Hematopoietic multipotent progenitor cell treated with erythropoietin and hydrocortisone succinate and interleukin-3 and kit ligand, for 17 days (in vitro differentiated cells): ENCODE data around the gene MRPL20.
"Not testable (repeated sequence)": the region's sequence is repeated elsewhere in the genome, so short reads cannot be mapped to it uniquely, and the experiment has no call there.

Experiments
- DNase-seq: peaks from one replicate; pipeline ENCODE4 v3.0.0-alpha.2; 2015; ENCODE audit warnings: low spot score

Gene MRPL20

DNA sequence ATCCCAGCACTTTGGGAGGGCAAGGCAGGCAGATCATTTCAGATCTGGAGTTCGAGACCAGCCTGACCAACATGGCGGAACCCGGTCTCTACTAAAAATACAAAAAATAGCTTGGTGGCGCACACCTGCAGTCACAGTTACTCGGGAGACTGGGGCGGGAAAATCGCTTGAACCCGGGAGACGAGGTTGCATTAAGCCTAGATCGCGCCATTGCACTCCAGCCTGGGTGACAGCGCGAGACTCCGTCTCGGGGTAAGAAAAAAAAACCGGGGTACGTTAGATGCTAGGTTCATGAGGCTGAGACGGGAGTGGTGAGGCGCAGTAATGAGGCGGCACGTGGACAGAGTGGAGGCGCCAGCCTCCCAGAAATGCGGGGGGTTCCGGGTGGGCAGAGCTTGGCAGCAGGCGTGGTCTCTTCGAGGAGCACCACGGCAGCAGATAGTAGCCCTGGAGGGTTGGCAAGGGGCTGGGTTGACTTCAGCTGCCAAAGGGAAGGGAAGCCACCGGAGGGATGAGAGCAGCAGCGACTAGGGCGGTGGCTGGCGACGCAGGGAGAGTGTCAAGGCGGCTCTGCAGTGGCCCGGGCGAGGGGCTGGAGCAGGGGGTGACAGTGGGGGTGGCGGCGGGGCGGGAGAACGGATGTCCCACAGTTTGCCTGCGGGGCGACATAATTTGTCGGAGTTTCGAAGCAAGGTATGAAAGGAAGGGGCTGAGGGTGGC lies 832 bp downstream of the MRPL20 start:
- DNase-seq: peak; percentile 13

- no peak for DNase-seq
Observed at GRCh38 chr1:1403653-1404052, 3.4 kb downstream of the MRPL20 start.

GRCh38 chr1:1402901-1403392 lies 4.1 kb downstream of the MRPL20 start:
- not testable (repeated sequence) for DNase-seq

GRCh38 chr1:1402072-1402900 lies 4.8 kb downstream of the MRPL20 start:
- DNase-seq: peak; percentile 13

- DNase-seq: no peak
Observed at GRCh38 chr1:1401457-1402010, 5.6 kb downstream of the MRPL20 start.

- DNase-seq: no peak
Observed at GRCh38 chr1:1400576-1401456, 6.3 kb downstream of the MRPL20 start.

GRCh38 chr1:1399872-1400575 lies 7.1 kb downstream of the MRPL20 start:
- no peak for DNase-seq

DNA sequence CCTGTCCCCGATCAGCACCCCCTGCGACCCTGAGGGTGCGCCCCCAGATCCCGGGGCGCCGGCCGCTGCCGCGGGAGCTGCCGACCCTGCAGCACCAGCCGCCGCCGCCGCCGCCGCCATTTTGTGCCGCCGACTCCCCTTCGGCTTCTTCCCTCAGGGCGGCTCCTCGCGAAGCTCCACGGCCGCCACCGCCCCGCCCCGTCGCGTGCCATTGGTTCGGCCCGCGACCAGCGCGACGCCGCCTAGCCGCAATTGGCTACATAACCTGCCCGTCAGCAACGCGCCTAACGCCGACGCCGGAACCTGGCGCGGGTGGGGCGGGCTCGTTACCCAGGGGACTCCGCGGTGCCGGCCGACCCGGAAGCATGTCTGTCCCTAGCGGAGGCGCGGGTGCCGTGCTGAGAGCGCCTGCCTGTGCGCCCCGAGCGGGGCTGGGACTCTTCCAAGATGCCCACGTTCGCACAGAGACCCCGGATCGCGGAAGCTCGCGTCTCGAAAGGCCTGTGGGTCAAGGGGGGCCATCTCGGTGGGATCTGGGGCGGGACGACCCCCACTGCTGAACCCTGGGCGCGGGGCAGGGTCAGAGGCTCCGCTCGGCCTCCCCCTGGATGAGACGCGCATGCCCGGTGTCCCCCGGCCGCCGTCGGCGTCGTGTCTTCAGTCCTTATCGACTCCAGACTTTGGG lies 7.8 kb downstream of the MRPL20 start, which contains the start of gene CCNL2:
Gene CCNL2, minus strand, starts transcription at position 149 of the 685 bp plus-strand sequence. Its CDS starts 29 bp downstream, at position 120.
- DNase-seq: peak; percentile 99

DNA sequence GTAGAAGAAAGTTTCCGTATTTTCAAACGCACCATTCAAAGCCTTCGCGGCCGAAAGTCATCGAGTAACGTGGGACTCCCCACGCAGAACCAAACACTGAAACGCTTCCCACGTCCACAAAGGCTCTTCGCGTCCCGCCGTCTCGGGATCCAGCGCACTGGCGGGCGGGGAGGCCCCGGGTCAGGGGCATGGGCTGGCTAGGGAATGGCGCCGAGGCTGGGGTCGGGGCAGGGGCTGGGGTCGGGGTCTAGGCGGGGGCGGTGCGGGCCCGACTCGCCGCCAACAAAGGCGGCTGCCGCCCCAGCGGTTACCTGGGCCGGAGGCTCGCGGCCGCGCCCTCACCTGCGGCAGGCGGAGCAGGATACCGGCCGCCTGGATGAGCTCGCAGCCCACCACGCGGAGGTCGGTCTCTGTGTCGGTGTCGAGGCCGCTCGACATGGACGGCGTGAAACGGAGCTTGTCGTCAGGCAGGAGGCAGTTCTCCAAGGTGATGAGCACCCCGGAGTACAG lies 8.4 kb downstream of the MRPL20 start:
- peak; percentile 26 for DNase-seq

GRCh38 chr1:1397839-1398523 lies 9.1 kb downstream of the MRPL20 start:
- peak; percentile 35 for DNase-seq

DNA sequence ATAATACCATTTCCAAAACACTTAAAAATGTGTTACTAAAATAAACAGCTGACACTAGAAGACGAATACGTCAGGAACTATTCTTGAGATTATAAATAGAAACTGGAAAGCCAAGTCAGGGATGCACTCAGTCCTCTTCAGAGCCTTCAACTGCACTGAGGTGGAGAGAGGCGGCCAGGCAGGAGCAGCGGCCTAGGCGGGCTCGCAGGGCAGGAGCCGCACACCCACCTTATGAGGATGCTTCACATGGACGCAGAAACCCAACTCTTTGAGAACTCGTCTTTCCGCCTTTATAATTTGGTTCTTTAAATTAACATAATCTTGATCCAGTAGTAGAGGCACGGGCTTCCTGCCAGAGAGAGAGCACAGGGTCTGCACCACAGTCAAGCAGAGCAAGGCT lies 11.9 kb downstream of the MRPL20 start:
- no peak for DNase-seq

DNA sequence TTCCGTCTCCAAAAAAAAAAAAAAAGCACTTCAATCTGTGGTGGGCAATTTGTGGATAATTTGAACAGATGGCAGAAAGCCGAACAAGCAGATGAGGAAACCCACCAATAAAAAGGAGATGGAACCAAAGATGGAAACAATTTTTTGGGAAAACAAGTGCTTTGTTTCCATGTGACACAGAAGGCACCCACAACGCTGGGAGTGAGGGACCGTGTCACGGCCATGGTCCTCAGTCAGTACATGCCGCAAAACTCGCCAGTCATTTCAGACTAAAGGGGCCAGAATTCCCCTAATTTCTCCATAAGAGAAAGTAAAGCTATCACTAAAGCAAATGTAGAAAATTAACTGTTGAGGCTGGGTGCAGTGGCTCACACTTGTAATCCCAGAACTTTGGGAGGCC lies 13.0 kb downstream of the MRPL20 start:
- DNase-seq: no peak

DNA sequence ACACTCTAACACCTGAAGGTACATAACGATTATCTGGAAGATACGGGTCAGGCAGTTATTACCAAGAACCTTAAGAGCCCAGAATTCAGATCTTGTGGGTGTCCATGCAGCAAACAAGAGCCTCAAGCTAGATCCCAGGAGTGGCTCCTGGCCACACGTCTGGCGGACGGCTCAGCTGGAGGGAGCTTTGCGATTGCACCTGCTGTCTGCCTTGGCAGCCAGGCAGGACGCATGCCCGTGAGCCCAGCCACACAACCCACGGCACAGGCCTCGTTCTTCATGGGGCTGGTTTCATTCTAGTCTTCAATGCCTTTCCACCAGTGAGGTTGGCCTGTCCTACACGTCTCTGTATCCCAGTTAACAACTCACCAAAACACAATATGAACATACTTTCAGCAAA lies 13.7 kb downstream of the MRPL20 start:
- DNase-seq: no peak

DNA sequence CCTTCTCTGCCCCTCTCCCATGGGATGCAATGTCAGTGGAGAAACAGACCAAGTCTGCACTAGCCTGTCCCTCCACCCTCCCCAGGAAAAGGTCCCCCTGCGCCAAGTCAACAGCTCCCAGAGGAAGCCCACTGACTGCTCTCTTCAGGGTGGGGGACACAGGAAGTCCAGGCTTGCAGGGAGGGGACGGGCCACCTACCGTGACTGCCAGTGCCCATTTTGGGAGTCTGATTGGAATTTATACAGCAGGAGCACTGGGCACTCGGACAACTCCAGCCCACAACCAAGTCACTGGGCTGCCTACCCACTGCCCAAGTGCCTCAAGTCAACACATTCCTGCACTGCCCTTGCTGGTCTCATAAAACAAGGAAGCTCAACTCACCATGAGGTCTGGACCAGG lies 14.1 kb downstream of the MRPL20 start:
- DNase-seq: no peak

DNA sequence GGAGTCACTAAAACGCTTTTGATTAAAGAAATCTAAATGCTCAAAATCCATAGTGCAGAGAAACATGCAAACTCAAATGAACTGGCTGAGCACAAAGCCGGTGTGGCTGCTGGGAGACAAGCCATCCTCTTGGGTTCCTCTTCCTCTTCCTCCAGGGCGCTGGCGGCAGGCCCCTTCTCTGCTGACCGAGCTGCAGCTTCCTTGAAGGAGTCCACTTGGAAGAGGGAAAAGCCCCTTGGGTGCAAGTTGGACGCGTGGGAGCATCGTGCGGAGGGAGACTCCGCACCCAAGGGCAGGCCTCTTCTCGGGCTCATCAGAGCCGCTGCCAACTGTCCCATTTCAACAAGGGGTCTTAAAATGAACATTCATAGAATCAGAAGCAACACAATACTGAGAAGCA lies 15.9 kb downstream of the MRPL20 start:
- no peak for DNase-seq

GRCh38 chr1:1390675-1391074 lies 16.4 kb downstream of the MRPL20 start:
- no peak for DNase-seq

DNA sequence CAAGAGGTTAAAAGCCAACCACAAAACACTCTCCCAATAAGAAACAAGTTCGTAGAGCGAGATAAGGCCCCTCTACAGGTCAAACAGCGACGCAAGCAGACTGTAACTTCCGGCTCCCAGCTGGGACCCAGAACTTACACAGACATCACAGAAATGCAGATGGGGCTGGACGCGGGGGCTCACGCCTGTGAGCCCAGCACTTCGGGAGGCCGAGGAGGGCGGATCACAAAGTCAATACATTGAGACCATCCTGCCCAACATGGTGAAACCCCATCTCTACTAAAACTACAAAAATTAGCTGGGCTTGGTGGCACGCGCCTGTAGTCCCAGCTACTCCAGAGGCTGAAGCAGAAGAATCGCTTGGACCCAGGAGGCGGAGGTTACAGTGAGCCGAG lies 19.0 kb downstream of the MRPL20 start:
- DNase-seq: no peak

GRCh38 chr1:1387098-1388077 lies 19.7 kb downstream of the MRPL20 start:
- no peak for DNase-seq

DNA sequence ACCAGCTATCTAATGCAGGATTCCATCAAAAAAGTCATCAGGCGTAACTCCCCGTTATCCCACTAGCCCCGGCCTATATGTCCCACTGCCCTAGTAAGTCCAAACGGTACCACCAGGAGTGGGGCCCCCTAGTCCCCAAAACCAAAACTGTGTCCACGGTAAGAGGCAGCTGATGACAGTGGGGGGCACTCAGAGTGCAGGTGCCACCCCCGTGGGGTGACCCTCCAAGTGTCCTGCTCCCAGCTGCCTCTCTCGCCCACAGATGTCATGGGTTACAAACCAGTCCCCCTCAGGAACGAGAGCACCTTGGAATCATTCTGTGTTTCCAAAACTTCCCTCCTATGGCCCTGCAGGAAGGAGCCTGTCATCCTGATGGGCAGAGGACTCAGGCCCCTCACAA lies 21.2 kb downstream of the MRPL20 start:
- DNase-seq: no peak
